ENCODE data around the gene TSPAN33. TPM values are rescaled to one million over a fixed set of nuclear protein-coding genes. Genes with fewer than 3 reads are reported as not detected.

TSPAN33 gene
- total and polyA plus RNA-seq, 10 of the 15 experiments (the other 5 are each of a cell fraction or from before 2014, with no cell fraction given): 12.0 to 123 (median 86.3) TPM

- TF ChIP-seq, protein P1, sequence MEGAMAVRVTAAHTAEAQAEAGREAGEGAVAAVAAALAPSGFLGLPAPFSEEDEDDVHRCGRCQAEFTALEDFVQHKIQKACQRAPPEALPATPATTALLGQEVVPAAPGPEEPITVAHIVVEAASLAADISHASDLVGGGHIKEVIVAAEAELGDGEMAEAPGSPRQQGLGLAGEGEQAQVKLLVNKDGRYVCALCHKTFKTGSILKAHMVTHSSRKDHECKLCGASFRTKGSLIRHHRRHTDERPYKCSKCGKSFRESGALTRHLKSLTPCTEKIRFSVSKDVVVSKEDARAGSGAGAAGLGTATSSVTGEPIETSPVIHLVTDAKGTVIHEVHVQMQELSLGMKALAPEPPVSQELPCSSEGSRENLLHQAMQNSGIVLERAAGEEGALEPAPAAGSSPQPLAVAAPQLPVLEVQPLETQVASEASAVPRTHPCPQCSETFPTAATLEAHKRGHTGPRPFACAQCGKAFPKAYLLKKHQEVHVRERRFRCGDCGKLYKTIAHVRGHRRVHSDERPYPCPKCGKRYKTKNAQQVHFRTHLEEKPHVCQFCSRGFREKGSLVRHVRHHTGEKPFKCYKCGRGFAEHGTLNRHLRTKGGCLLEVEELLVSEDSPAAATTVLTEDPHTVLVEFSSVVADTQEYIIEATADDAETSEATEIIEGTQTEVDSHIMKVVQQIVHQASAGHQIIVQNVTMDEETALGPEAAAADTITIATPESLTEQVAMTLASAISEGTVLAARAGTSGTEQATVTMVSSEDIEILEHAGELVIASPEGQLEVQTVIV (IDR thresholded peaks at IDR 0.05; ENCODE audit: borderline replicate concordance, partially characterized antibody): no peak
- TF ChIP-seq CREB1 (IDR thresholded peaks at IDR 0.05; ENCODE audit: low read depth) (no peak), MTA3 (IDR thresholded peaks at IDR 0.05; ENCODE audit: borderline replicate concordance, low read length) (no peak), SP1 (IDR thresholded peaks at IDR 0.05; ENCODE audit: low read depth, low read length) (no peak), HSF1 (IDR thresholded peaks at IDR 0.05; ENCODE audit: low read depth, low read length) (no peak), TCF12 (IDR thresholded peaks at IDR 0.05; ENCODE audit: low read depth, low read length) (no peak), YY1 (IDR thresholded peaks at IDR 0.05; ENCODE audit: low read depth, low read length) (no peak), PML (IDR thresholded peaks at IDR 0.05; ENCODE audit: low read length) (no peak), POLR2AphosphoS2 (IDR thresholded peaks at IDR 0.05; ENCODE audit: low read depth, low read length) (no peak), ATF3 (IDR thresholded peaks at IDR 0.05; ENCODE audit: borderline replicate concordance, extremely low read depth, low read depth, low read length) (no peak), PRDM15 (CRISPR knock-in tag; IDR thresholded peaks at IDR 0.05) (no peak), CHD1 (IDR thresholded peaks at IDR 0.05; ENCODE audit: low read depth, low read length) (no peak), NR2C2 (IDR thresholded peaks at IDR 0.05; ENCODE audit: borderline replicate concordance, control insufficient read depth, insufficient read length, low read depth) (no peak)
These were observed 13.1 kb downstream of the TSPAN33 start (continued) for GRCh38 chr7:129157651-129158050.

Data from GM12878 (cell line).